T-helper 1 cell treated with Interleukin-12 subunit alpha and Interleukin-12 subunit beta and Interleukin-4 antibody, amounts not matched to agents 30 μg/mL and 1 μg/mL, for 36 hours (primary cell): ENCODE results near the gene HOXC4.
"Not testable (repeated sequence)": the region's sequence is repeated elsewhere in the genome, so short reads cannot be mapped to it uniquely, and the experiment has no call there.

ENCODE experiments used
- H3K27ac Mint-ChIP-seq: one replicate; pipeline ENCODE4 v1.8.0; 2021; ENCODE audit warnings: mild to moderate bottlenecking, mixed read lengths
- H3K27me3 Mint-ChIP-seq: one replicate; pipeline ENCODE4 v1.8.0; 2021; ENCODE audit warnings: low read depth, mixed read lengths
- H3K36me3 Mint-ChIP-seq: one replicate; pipeline ENCODE4 v1.8.0; 2021; ENCODE audit warnings: low read depth, mixed read lengths
- H3K4me1 Mint-ChIP-seq: one replicate; pipeline ENCODE4 v1.8.0; 2021; ENCODE audit warnings: low read depth, mixed read lengths
- H3K4me3 Mint-ChIP-seq: one replicate; pipeline ENCODE4 v1.8.0; 2021; ENCODE audit warnings: mild to moderate bottlenecking, moderate library complexity, mixed read lengths
- H3K9me3 Mint-ChIP-seq: one replicate; pipeline ENCODE4 v1.8.0; 2021; ENCODE audit warnings: mixed read lengths

Gene HOXC4

GRCh38 chr12:54039417-54040147 lies 14.1 kb upstream of the HOXC4 start:
- peaks cover 7% of the 10 kb centered on the region for H3K4me1 Mint-ChIP-seq
- H3K4me3 Mint-ChIP-seq = no peak overlapping the region
- no peaks in the 10 kb centered on the region for H3K9me3 Mint-ChIP-seq
- H3K36me3 Mint-ChIP-seq = no peaks in the 10 kb centered on the region
- H3K27ac Mint-ChIP-seq = no peak overlapping the region
- H3K27me3 Mint-ChIP-seq = peaks cover 94% of the 10 kb centered on the region

- Mint-ChIP-seq H3K4me3 (no peak overlapping the region), H3K4me1 (peaks cover 7% of the 10 kb centered on the region), H3K36me3 (no peaks in the 10 kb centered on the region), H3K27me3 (peaks cover 94% of the 10 kb centered on the region), H3K27ac (no peak overlapping the region), H3K9me3 (no peaks in the 10 kb centered on the region)
Measured at GRCh38 chr12:54040148-54040494, 13.5 kb upstream of the HOXC4 start.

DNA sequence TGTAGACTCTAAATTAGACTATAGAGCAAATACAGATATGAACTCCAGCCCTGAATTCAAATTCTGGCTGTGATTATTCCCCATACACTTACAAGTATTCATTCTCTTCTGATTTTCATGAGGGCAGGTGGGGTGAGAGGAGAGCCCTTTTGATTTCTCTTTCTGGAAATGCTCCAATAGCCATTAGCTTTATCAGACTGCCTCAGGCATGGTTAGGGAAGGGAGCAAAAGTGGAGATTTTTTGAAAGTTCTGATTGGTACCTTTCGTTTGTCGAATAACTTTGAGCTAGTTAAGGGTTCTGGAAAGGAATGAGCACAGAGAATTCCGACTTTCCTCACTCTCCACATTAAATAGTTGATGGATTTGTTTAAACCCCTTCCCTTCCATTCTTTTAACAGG lies 13.0 kb upstream of the HOXC4 start:
- H3K27me3 Mint-ChIP-seq = peaks cover 94% of the 10 kb centered on the region
- no peak overlapping the region for H3K4me3 Mint-ChIP-seq
- H3K4me1 Mint-ChIP-seq = peaks cover 7% of the 10 kb centered on the region
- no peaks in the 10 kb centered on the region for H3K36me3 Mint-ChIP-seq
- H3K27ac Mint-ChIP-seq = no peak overlapping the region
- no peaks in the 10 kb centered on the region for H3K9me3 Mint-ChIP-seq

DNA sequence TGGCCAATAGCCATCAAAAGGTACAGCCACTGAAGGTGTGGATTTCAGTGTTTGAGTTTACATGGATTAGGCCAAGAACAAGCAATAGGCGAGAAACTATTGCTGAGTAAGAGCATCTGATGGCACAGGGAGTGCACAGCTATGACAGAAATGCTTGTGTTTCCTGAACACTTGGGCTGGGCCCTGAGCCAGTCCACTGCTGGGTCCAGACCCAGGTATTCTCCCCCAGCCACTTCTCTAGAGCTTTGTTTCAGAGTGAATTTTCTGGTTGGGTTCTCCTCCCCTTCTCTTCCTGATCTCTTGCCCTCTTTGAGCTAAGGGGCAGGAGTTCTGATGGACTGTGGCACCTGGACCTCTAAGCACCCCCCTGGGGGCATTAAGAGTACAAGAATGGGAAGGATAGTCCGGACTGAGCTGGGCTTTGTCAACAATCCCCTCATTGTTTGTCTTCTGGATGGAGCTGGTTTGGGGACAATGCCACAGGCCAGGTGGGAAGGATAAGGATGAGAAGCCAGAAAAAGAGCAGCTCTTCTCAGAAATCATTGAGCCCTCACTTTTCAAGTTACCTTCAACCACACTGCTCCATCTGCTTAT lies 12.4 kb upstream of the HOXC4 start:
- Mint-ChIP-seq H3K27me3 (peaks cover 94% of the 10 kb centered on the region), H3K9me3 (no peaks in the 10 kb centered on the region), H3K27ac (no peak overlapping the region), H3K36me3 (no peaks in the 10 kb centered on the region), H3K4me1 (peaks cover 7% of the 10 kb centered on the region), H3K4me3 (no peak overlapping the region)

DNA sequence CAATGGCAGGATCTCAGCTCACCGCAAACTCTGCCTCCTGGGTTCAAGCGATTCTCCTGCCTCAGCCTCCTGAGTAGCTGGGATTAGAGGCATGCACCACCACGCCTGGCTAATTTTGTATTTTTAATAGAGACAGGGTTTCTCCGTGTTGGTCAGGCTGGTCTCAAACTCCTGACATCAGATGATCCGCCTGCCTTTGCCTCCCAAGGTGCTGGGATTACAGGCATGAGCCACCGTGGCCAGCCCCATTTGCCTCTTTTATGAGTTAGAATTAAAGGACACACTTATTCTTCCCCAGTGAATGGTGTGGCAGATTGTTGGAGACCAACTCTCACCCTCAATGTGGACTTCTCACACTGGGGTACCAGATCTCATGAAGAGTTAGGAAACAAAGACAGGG lies 11.6 kb upstream of the HOXC4 start:
- not testable (repeated sequence) for H3K9me3 Mint-ChIP-seq, H3K4me3 Mint-ChIP-seq, H3K36me3 Mint-ChIP-seq, H3K27ac Mint-ChIP-seq, H3K4me1 Mint-ChIP-seq
- peaks cover 94% of the 10 kb centered on the region for H3K27me3 Mint-ChIP-seq

GRCh38 chr12:54042970-54043853 lies 10.4 kb upstream of the HOXC4 start:
- Mint-ChIP-seq H3K27me3 (peaks cover 93% of the 10 kb centered on the region), H3K4me3 (no peak overlapping the region)

DNA sequence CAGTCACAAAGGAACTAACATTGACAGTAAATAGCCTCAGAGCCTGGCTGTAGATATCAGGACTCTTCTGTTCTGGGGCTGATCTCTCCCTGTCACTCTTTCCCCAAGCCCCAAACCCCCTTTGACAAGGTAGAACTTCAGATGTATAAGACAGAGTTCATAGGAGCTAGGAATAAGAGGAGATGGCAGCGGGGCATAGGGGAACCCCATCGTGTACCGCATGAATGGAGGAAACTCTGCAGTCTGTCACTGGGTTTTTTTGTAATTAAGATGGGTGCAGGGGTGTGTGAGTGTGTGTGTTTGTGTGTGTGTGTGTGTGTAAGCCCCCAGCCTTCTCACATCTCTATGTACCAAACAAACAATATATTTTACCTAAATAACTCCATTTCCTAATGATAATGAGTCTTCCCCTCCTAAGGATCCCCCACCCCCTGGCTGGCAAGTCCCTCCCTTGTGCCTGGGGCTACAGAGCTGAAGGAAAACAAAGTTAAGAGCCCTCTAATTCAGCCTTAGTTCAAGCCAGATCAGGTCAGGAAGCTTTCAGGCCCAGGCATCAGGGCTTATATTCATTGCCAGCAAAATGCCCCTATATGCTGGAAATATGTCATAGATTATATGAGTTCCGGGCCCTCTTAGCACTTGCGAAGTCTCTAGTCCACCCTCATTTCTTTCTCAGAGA lies 9.1 kb upstream of the HOXC4 start:
- H3K27me3 Mint-ChIP-seq = peaks cover 93% of the 10 kb centered on the region
- peaks cover 10% of the 10 kb centered on the region for H3K4me1 Mint-ChIP-seq
- H3K27ac Mint-ChIP-seq = peak overlapping the region; percentile 31

More at GRCh38 chr12:54042970-54043853, 10.4 kb upstream of the HOXC4 start:
- no peak overlapping the region for H3K27ac Mint-ChIP-seq
- H3K4me1 Mint-ChIP-seq = peaks cover 10% of the 10 kb centered on the region
- no peaks in the 10 kb centered on the region for H3K36me3 Mint-ChIP-seq
- H3K9me3 Mint-ChIP-seq = no peaks in the 10 kb centered on the region

DNA sequence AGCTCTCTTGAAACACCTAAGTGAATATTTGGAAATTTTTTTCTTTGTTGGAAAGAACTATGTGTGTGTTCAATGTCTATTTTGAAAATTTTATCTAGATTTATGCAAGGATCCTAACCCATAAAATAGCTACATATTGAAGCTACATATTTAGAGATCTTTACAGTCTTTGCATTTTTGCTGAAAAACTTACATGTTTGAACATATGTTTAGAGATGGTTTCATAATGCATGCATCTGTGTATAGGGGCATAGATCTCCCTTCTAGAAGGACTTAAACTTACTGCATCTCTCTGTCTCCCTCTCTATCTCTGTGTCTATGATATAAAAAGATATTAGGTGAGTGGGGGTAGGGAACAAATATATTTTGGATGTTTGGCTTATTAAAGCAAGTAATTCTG lies 8.2 kb upstream of the HOXC4 start:
- Mint-ChIP-seq H3K36me3 (no peaks in the 10 kb centered on the region), H3K4me3 (no peak overlapping the region), H3K27me3 (peaks cover 93% of the 10 kb centered on the region), H3K4me1 (peaks cover 14% of the 10 kb centered on the region), H3K27ac (no peak overlapping the region), H3K9me3 (no peaks in the 10 kb centered on the region)

More for the DNA sequence above, 9.1 kb upstream of the HOXC4 start:
- Mint-ChIP-seq H3K9me3 (no peaks in the 10 kb centered on the region), H3K4me3 (no peak overlapping the region), H3K36me3 (no peaks in the 10 kb centered on the region)

GRCh38 chr12:54045868-54046521 lies 7.6 kb upstream of the HOXC4 start:
- peaks cover 14% of the 10 kb centered on the region for H3K4me1 Mint-ChIP-seq
- no peaks in the 10 kb centered on the region for H3K36me3 Mint-ChIP-seq
- no peaks in the 10 kb centered on the region for H3K9me3 Mint-ChIP-seq
- no peak overlapping the region for H3K27ac Mint-ChIP-seq
- peaks cover 95% of the 10 kb centered on the region for H3K27me3 Mint-ChIP-seq
- H3K4me3 Mint-ChIP-seq = no peak overlapping the region

DNA sequence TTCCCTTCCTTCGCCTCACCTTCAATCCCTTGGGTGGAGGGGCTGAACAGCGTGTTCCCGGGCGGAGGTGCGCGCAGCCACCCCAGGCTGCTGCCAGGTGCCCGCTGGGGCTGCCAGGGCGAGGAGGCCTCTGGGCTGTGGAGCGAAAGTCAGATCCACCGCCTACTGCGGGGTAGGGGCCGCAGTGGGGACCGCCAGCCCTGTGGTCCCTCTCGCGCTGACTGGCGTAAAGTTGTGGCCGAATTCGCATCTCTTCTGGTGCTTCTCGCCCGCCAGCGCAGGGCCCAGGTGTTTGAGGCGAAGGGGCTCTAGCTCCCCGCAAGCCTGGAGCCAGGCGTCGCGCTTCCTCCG lies 6.9 kb upstream of the HOXC4 start:
- Mint-ChIP-seq H3K36me3 (no peaks in the 10 kb centered on the region), H3K27ac (no peak overlapping the region), H3K27me3 (peaks cover 98% of the 10 kb centered on the region), H3K4me3 (no peak overlapping the region), H3K9me3 (no peaks in the 10 kb centered on the region), H3K4me1 (peaks cover 15% of the 10 kb centered on the region)

DNA sequence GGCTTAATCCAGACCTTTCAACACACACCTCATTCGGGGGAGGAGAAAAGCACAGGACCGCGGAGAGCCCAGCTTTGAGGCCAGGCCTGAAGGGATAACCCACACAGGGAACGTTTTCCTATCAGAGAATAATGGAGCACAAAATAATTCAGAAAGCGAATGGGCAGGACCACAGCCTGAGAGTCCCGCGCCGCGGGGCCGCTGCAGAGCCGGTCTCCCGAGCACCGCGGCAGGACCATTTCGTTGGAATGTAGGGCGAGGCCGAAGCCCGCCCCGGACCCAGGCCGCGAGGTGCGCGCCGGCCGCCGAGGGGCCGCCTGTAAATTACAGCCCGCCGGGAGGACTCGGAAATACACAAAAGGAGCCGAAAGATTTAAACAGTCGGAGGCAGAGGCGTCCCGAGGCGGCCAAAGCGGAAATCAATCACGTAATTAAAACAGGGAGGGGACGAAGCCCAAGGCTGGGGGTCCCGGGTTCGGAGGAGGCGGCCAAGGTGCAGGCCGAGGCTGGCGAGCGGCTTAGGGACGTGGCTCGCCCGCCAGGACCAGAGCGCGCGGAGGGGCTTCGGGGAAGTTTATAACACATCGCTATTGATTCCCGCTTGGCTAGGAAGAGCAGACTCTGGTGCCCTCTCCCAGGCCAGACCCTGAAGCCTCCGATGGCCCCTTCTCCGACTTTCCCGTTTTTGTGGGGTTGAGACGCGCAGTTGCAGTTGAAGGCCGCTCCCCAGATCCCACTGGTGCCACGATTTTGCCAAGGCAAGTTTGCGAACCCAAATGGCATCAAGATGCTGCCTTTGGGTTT lies 6.3 kb upstream of the HOXC4 start:
- no peak overlapping the region for H3K27ac Mint-ChIP-seq
- H3K4me1 Mint-ChIP-seq = peaks cover 16% of the 10 kb centered on the region
- no peaks in the 10 kb centered on the region for H3K9me3 Mint-ChIP-seq
- H3K36me3 Mint-ChIP-seq = no peaks in the 10 kb centered on the region
- H3K27me3 Mint-ChIP-seq = peaks cover 99% of the 10 kb centered on the region
- H3K4me3 Mint-ChIP-seq = peak overlapping the region; percentile 16

DNA sequence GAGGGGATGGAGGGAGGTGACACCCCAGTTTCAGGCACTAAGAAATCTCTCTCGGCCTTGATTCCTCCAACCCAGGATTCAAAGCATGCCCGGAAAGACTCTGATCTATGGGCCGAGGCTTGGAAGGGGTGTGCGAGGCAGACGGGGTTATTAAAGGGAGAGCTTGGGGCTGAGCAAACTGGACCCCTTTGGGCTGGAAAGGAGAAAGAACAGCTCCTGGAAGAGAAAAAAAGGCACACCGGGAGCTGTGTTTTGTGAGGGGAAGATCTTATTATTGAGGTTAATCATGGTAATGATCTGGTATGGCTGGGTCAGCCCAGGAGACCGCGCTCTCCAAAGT lies 5.7 kb upstream of the HOXC4 start:
- Mint-ChIP-seq H3K4me1 (peaks cover 18% of the 10 kb centered on the region), H3K36me3 (no peaks in the 10 kb centered on the region), H3K4me3 (no peak overlapping the region), H3K27ac (no peak overlapping the region), H3K27me3 (peaks cover 99% of the 10 kb centered on the region), H3K9me3 (no peaks in the 10 kb centered on the region)

DNA sequence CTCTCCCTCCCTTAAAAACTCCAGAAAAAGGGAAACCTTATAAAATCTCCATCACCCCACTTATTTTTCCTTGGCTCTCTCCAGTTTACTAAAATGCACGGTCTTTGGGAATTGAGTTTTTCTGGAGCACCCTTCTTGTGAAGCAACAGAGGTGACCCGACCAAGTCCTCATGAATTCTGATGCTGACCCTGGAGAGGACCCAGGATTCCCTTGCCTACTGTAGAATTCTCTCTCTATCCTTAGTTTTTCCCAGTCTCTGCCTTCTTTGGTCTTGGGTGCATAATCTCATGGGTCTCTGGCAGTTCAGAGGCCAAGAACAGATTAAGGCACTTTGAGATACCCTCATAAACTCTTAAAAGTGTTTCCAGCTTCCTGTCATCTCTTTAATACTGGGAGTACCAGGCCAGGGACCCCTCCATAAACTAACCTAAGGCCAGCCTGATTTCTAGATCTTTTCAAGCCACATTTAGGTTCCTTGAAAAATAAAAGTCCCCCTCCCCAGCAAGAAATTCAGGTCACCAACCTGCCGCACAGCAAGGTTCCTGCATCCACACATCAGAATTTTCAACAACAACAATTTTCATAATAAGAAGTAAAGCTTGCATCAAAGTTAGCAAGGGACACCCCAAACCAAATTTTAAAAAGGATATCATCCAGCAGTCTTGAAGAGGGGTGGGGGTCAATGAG lies 5.1 kb upstream of the HOXC4 start:
- H3K4me3 Mint-ChIP-seq = no peak overlapping the region
- no peak overlapping the region for H3K27ac Mint-ChIP-seq
- H3K36me3 Mint-ChIP-seq = no peaks in the 10 kb centered on the region
- peaks cover 18% of the 10 kb centered on the region for H3K4me1 Mint-ChIP-seq
- H3K27me3 Mint-ChIP-seq = peaks cover 99% of the 10 kb centered on the region
- H3K9me3 Mint-ChIP-seq = no peaks in the 10 kb centered on the region
